HUES64 (cell line): Measurements from ENCODE around the gene NRF1.
A peak's percentile ranks its signal among the peaks of the same experiment; 100 is the strongest.

Source experiments
- H3K27ac ChIP-seq: 2 replicates; pipeline ENCODE4 v1.7.0; 2013; ENCODE audit warnings: low read depth, low read length, inconsistent platforms
- H3K27me3 ChIP-seq: 2 replicates; pipeline ENCODE4 v1.6.1; 2013; ENCODE audit warnings: mild to moderate bottlenecking, low read length; ENCODE audit not compliant: insufficient read depth
- H3K36me3 ChIP-seq: 2 replicates; pipeline ENCODE4 v1.6.1; 2013; ENCODE audit warnings: mild to moderate bottlenecking, low read length; ENCODE audit not compliant: insufficient read depth
- H3K4me1 ChIP-seq: 2 replicates; pipeline ENCODE4 v1.6.1; 2013; ENCODE audit warnings: mild to moderate bottlenecking, low read length, moderate library complexity; ENCODE audit not compliant: insufficient read depth
- H3K4me3 ChIP-seq: 2 replicates; pipeline ENCODE4 v1.5.1; 2013; ENCODE audit warnings: mild to moderate bottlenecking, low read length, moderate library complexity
- H3K9ac ChIP-seq: 2 replicates; pipeline ENCODE4 v1.6.1; 2013; ENCODE audit warnings: mild to moderate bottlenecking, low read depth, low read length
- H3K9me3 ChIP-seq: 2 replicates; pipeline ENCODE4 v1.6.1; 2013; ENCODE audit warnings: low read depth, low read length; ENCODE audit not compliant: insufficient read depth
- WGBS: fragments of 150-250, 120-280 bp; methylation state at CpG from one replicate; pipeline ENCODE4 v1.1.7; 2013; ENCODE audit warnings: missing lambda C conversion rate; 5-methylcytosine and 5-hydroxymethylcytosine counted together

The NRF1 gene

GRCh38 chr7:129688503-129689222 lies 77.1 kb downstream of the NRF1 start:
- no peaks in the 10 kb centered on the region for H3K27me3 ChIP-seq
- 95% methylated on average over 4 of the region's 5 CpGs for WGBS
- peaks cover 7% of the 10 kb centered on the region; the same call in 1 of the 2 replicates for H3K4me1 ChIP-seq
- H3K27ac ChIP-seq, result no peak overlapping the region
- H3K4me3 ChIP-seq, result no peak overlapping the region
- H3K36me3 ChIP-seq, result peaks cover 32% of the 10 kb centered on the region
- H3K9ac ChIP-seq, result no peak overlapping the region
- no peaks in the 10 kb centered on the region for H3K9me3 ChIP-seq

DNA sequence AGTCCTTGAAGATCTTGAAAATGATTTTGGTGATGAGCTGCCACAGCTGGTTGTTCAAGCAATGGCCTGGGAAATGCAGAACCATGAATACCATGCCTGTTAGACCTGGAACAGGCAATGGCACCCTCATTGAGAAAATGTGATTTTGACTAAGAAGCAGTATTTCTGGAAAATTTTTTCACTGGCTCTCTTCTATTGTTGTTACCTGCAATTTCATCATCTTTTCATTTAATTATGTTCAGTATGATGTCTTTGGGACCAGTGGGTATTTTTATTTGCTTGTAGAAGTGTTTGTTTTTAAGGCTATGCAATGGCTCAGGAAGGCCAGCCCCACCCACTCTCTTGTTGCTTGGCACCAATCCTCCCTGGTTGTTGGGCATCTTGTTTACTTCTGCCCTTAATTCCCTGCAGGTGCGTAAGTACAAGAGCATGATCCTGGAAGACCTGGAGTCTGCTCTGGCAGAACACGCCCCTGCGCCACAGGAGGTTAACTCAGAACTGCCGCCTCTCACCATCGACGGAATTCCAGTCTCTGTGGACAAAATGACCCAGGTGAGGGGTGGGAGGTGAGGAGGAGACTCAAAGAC lies 78.6 kb downstream of the NRF1 start:
- H3K4me1 ChIP-seq, result no peaks in the 10 kb centered on the region
- no peak overlapping the region for H3K27ac ChIP-seq
- 94% methylated on average over 6 of the region's 6 CpGs for WGBS
- H3K4me3 ChIP-seq, result no peak overlapping the region
- no peak overlapping the region for H3K9ac ChIP-seq
- H3K27me3 ChIP-seq, result no peaks in the 10 kb centered on the region
- no peaks in the 10 kb centered on the region for H3K9me3 ChIP-seq
- H3K36me3 ChIP-seq, result peaks cover 41% of the 10 kb centered on the region

DNA sequence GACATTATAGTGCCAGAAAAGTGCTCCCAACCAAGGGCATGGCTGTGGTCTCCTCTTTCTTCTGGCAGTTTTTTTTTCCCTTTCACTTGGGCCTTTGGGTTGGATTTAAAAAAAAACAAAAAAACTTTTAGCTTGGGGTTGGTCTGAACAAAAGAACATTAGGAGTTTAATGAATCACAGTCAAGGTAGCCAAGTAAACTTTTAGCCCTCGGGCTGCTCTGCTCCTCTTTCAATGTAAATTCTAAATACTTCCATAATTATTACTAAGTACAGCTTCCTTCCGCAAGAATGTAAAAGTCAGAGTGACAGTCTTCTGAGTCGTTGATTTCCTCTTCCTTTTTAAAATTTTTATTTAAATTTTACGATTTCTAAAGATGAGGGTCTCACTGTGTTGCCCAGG lies 79.2 kb downstream of the NRF1 start:
- peaks cover 41% of the 10 kb centered on the region for H3K36me3 ChIP-seq
- no peak overlapping the region for H3K9ac ChIP-seq
- no peaks in the 10 kb centered on the region for H3K27me3 ChIP-seq
- H3K9me3 ChIP-seq, result no peaks in the 10 kb centered on the region
- H3K4me3 ChIP-seq, result no peak overlapping the region
- WGBS, result 98% methylated on average over 4 of the region's 4 CpGs
- H3K4me1 ChIP-seq, result no peaks in the 10 kb centered on the region
- no peak overlapping the region for H3K27ac ChIP-seq

DNA sequence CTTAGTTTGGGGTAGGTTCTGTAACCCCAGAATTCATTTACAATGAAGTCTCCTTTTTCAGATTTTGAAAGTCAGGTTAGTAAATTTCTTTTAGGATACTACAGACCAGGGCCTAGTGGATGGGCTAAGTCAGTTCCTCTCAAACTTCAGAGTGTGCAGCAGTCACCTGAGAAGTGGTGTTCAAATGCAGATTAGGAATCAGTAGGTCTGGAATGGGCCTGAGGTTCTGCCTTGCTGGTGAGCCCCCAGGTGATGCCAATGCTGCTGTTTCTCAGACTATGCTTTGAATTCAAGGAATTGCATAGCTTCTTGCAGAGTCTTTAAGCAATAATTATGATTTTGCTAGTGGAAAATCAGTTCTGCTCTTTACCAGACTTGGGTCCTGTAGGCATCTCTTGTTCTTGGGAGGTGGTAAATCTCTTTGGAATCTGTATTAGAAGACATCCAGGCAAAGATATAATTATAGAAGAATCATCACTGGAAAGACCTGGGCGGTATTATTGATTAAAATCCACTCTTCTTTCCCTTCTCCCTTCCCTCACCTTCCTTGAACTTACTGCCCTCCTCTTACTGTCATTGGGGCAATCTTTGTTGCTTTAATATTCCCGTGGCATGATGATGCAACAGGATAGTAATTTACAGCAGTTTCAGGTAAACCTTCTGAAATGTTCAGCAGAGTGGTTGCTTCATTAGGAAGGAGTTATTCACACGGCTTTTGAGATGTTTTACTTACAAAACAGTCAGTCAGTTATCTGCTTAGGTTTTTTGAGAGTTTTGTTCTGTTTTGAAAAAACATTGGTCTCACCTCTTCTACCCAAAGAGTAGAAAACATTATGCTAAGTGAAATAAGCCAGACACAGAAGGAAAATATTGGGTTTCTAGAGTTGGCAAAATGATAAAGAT lies 87.2 kb downstream of the NRF1 start:
- 97% methylated on average over 3 of the region's 3 CpGs for WGBS
- H3K27ac ChIP-seq, result 0 out of 2 replicates have a peak overlapping the region, but pooled peaks have one; percentile 9

GRCh38 chr7:129702316-129702715 lies 90.8 kb downstream of the NRF1 start:
- Histone ChIP-seq H3K9me3 (no peaks in the 10 kb centered on the region), H3K4me3 (no peak overlapping the region), H3K36me3 (no peaks in the 10 kb centered on the region), H3K27ac (no peak overlapping the region), H3K27me3 (no peaks in the 10 kb centered on the region), H3K9ac (no peak overlapping the region), H3K4me1 (peaks cover 13% of the 10 kb centered on the region)
- 91% methylated on average over 1 of the region's 2 CpGs for WGBS

More for the DNA sequence above, 87.2 kb downstream of the NRF1 start:
- no peak overlapping the region for H3K9ac ChIP-seq
- peaks cover 8% of the 10 kb centered on the region; the same call in 1 of the 2 replicates for H3K36me3 ChIP-seq
- no peak overlapping the region for H3K4me3 ChIP-seq
- no peaks in the 10 kb centered on the region for H3K9me3 ChIP-seq
- H3K4me1 ChIP-seq, result peaks cover 13% of the 10 kb centered on the region
- no peaks in the 10 kb centered on the region for H3K27me3 ChIP-seq

GRCh38 chr7:129702761-129703338 lies 91.3 kb downstream of the NRF1 start:
- Histone ChIP-seq H3K27me3 (no peaks in the 10 kb centered on the region), H3K36me3 (no peaks in the 10 kb centered on the region), H3K4me1 (peaks cover 13% of the 10 kb centered on the region), H3K27ac (no peak overlapping the region), H3K4me3 (no peak overlapping the region), H3K9me3 (no peaks in the 10 kb centered on the region), H3K9ac (no peak overlapping the region)
- 69% methylated on average over 2 of the region's 3 CpGs for WGBS

GRCh38 chr7:129703751-129704150 lies 92.2 kb downstream of the NRF1 start:
- Histone ChIP-seq H3K4me3 (no peak overlapping the region), H3K27me3 (no peaks in the 10 kb centered on the region), H3K36me3 (no peaks in the 10 kb centered on the region; the same call in 1 of the 2 replicates), H3K27ac (no peak overlapping the region), H3K4me1 (peaks cover 4% of the 10 kb centered on the region; the same call in 1 of the 2 replicates), H3K9me3 (no peaks in the 10 kb centered on the region), H3K9ac (no peak overlapping the region)
- WGBS, result 90% methylated on average over 4 of the region's 4 CpGs

- Histone ChIP-seq H3K36me3 (peaks cover 37% of the 10 kb centered on the region), H3K4me3 (no peak overlapping the region), H3K4me1 (no peaks in the 10 kb centered on the region), H3K27ac (no peak overlapping the region), H3K27me3 (no peaks in the 10 kb centered on the region), H3K9me3 (no peaks in the 10 kb centered on the region), H3K9ac (no peak overlapping the region)
- WGBS, result 96% methylated on average over 1 of the region's 2 CpGs
These were observed 96.5 kb downstream of the NRF1 start for GRCh38 chr7:129707910-129708499.

DNA sequence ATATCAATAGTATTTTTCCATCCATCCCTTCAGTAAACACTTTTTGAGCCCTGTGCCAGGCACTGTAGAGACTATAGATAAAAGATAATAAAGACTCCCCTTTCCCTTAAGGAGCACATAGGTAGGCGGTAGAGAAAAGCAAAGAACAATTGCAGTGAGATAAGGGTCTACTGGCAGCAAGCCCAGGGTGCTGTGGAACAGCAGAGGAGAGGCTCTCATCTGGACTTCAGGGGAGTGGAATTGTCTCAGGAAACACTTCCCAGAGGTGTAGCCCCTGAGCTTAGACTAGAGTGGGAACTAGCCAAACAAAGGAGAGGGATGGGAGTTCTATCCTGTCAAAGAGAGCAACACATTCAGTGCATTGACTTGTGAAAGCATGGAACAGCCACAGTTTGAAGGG lies 102.0 kb downstream of the NRF1 start:
- Histone ChIP-seq H3K27ac (no peak overlapping the region), H3K36me3 (peaks cover 85% of the 10 kb centered on the region), H3K27me3 (no peaks in the 10 kb centered on the region), H3K9me3 (no peaks in the 10 kb centered on the region), H3K9ac (no peak overlapping the region), H3K4me3 (no peak overlapping the region), H3K4me1 (no peaks in the 10 kb centered on the region)
- WGBS, result 84% methylated on average over 1 of the region's 1 CpG

GRCh38 chr7:129714514-129715063 lies 103.1 kb downstream of the NRF1 start:
- 100% methylated on average over 1 of the region's 1 CpG for WGBS
- Histone ChIP-seq H3K27me3 (no peaks in the 10 kb centered on the region), H3K9ac (no peak overlapping the region), H3K9me3 (no peaks in the 10 kb centered on the region), H3K27ac (no peak overlapping the region), H3K4me1 (no peaks in the 10 kb centered on the region), H3K4me3 (no peak overlapping the region), H3K36me3 (peaks cover 89% of the 10 kb centered on the region)
